Erythroblast (primary cell): ENCODE results near the gene PACSIN1.

Experiments used
- GATA1 ChIP-seq: IDR thresholded peaks from 2 replicates; pipeline ENCODE4 v1.6.1; 2011; ENCODE audit warnings: low read depth, mild to moderate bottlenecking, control low read depth, low read length, moderate library complexity
- POLR2A ChIP-seq: IDR thresholded peaks from 2 replicates; pipeline ENCODE4 v1.6.1; 2011; ENCODE audit warnings: mild to moderate bottlenecking, low read length

DNA sequence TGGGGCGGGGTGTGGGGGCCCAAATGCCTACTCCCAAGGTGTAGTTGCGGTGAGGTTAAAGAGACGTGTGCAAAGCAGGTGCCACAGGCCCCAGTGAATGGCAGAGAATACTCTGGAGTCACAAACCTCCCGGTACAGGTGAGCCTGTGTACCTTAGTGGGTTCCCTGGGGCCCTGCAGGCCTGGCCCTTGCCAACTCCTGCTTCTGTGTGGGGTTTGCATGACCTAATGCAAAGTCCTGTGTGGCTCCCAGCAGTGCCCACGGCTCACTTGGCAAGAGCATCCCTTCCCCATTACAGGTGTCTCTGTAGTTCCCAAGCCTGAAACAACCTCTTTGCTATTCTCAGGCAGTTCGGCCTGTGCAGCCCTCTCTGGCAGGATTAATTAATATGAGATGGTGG, 72.7 kb downstream of the PACSIN1 start:
- no peak for TF ChIP-seq POLR2A
- no peak for TF ChIP-seq GATA1
